ENCODE data around the gene PLD5.
"Not testable (repeated sequence)": the region's sequence is repeated elsewhere in the genome, so short reads cannot be mapped to it uniquely, and the experiment has no call there.

PLD5 gene

GRCh38 chr1:242282758-242283485, 241.6 kb downstream of the PLD5 start:
- DNase-seq (ENCODE audit: low read depth in 1 of 2, low spot score in 1 of 2): not testable (repeated sequence)

- not testable (repeated sequence) for DNase-seq (ENCODE audit: low read depth in 1 of 2, low spot score in 1 of 2)
Measured at GRCh38 chr1:242278406-242278805, 246.1 kb downstream of the PLD5 start.

- not testable (repeated sequence) for DNase-seq (ENCODE audit: low read depth in 1 of 2, low spot score in 1 of 2)
Measured at GRCh38 chr1:242276769-242277168, 247.7 kb downstream of the PLD5 start.

- not testable (repeated sequence) for DNase-seq (ENCODE audit: low read depth in 1 of 2, low spot score in 1 of 2)
Measured at GRCh38 chr1:242267004-242267403, 257.5 kb downstream of the PLD5 start.

- DNase-seq (ENCODE audit: low read depth in 1 of 2, low spot score in 1 of 2): not testable (repeated sequence)
Measured at GRCh38 chr1:242264419-242264818, 260.1 kb downstream of the PLD5 start.

- DNase-seq (ENCODE audit: low read depth in 1 of 2, low spot score in 1 of 2): no peak
Measured at GRCh38 chr1:242245255-242245654, 279.2 kb downstream of the PLD5 start.

- DNase-seq (ENCODE audit: low read depth in 1 of 2, low spot score in 1 of 2): no peak
Measured at GRCh38 chr1:242243472-242243871, 281.0 kb downstream of the PLD5 start.

- DNase-seq (ENCODE audit: low read depth in 1 of 2, low spot score in 1 of 2): no peak
Measured at GRCh38 chr1:242242983-242243382, 281.5 kb downstream of the PLD5 start.

GRCh38 chr1:242241936-242242335, 282.6 kb downstream of the PLD5 start:
- DNase-seq (ENCODE audit: low read depth in 1 of 2, low spot score in 1 of 2): no peak

GRCh38 chr1:242240691-242241090, 283.8 kb downstream of the PLD5 start:
- no peak for DNase-seq (ENCODE audit: low read depth in 1 of 2, low spot score in 1 of 2)

GRCh38 chr1:242240077-242240476, 284.4 kb downstream of the PLD5 start:
- no peak for DNase-seq (ENCODE audit: low read depth in 1 of 2, low spot score in 1 of 2)

GRCh38 chr1:242239398-242239797, 285.1 kb downstream of the PLD5 start:
- DNase-seq (ENCODE audit: low read depth in 1 of 2, low spot score in 1 of 2): no peak

GRCh38 chr1:242237051-242237450, 287.4 kb downstream of the PLD5 start:
- no peak for DNase-seq (ENCODE audit: low read depth in 1 of 2, low spot score in 1 of 2)

- DNase-seq (ENCODE audit: low read depth in 1 of 2, low spot score in 1 of 2): no peak
Measured at GRCh38 chr1:242228991-242229390, 295.5 kb downstream of the PLD5 start.

GRCh38 chr1:242225767-242226573, 298.5 kb downstream of the PLD5 start:
- DNase-seq (ENCODE audit: low read depth in 1 of 2, low spot score in 1 of 2): no peak

GRCh38 chr1:242224878-242225766, 299.4 kb downstream of the PLD5 start:
- not testable (repeated sequence) for DNase-seq (ENCODE audit: low read depth in 1 of 2, low spot score in 1 of 2)

GRCh38 chr1:242224461-242224860, 300.0 kb downstream of the PLD5 start:
- DNase-seq (ENCODE audit: low read depth in 1 of 2, low spot score in 1 of 2): no peak

GRCh38 chr1:242219905-242220304, 304.6 kb downstream of the PLD5 start:
- no peak for DNase-seq (ENCODE audit: low read depth in 1 of 2, low spot score in 1 of 2)

GRCh38 chr1:242219298-242219901, 305.1 kb downstream of the PLD5 start:
- DNase-seq (ENCODE audit: low read depth in 1 of 2, low spot score in 1 of 2): no peak

GRCh38 chr1:242216368-242216767, 308.1 kb downstream of the PLD5 start:
- no peak for DNase-seq (ENCODE audit: low read depth in 1 of 2, low spot score in 1 of 2)

- DNase-seq (ENCODE audit: low read depth in 1 of 2, low spot score in 1 of 2): not testable (repeated sequence)
Measured at GRCh38 chr1:242214455-242214854, 310.0 kb downstream of the PLD5 start.

All from activated CD4-positive, alpha-beta T cell treated with anti-CD3 and anti-CD28 coated beads, Interleukin-2, amount 50 U/mL, for 24 hours (primary cell).